Measurements from ENCODE around the gene C11orf52. TPM values are rescaled to one million over a fixed set of nuclear protein-coding genes. Genes with fewer than 3 reads are reported as not detected.

Gene C11orf52
- total RNA-seq, 1 experiment from 2014 or later = 4.0 TPM

DNA sequence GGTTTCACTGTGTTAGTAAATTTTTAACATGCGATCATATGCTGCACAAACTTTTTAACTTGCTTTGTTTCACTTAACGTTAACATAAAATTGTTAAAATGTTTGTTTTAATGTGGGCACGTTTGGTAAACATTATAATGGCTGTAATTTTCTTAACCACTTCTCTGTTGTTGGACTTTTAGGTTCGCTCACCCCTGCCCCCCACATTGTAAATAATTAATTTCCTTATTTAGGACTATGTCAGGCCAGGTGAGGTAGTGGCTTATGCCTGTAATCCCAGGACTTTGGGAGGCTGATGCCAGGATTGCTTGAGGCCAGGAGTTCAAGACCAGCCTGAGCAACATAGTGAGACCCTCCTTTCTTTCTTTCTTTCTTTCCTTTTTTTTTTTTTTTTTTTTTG is 11.8 kb downstream of the C11orf52 start:
- H3K4me1 ChIP-seq (ENCODE audit: insufficient read depth, low read length) = peaks cover 3% of the 10 kb centered on the region; the same call in 1 of the 2 replicates

More for the DNA sequence above, 11.8 kb downstream of the C11orf52 start:
- H3K18ac ChIP-seq (ENCODE audit: insufficient read length, low read depth, low read length) = no peak overlapping the region
- no peak overlapping the region for H2BK120ac ChIP-seq (ENCODE audit: low read depth, low read length, poor library complexity, severe bottlenecking)
- H3K27me3 Mint-ChIP-seq (ENCODE audit: low read depth) = no peaks in the 10 kb centered on the region
- no peaks in the 10 kb centered on the region for H4K20me1 ChIP-seq (ENCODE audit: control insufficient read depth, insufficient read depth, insufficient read length)
- H3T11ph ChIP-seq (ENCODE audit: low read length) = no peak overlapping the region
- no peak overlapping the region for H4K8ac ChIP-seq (replicated peaks; ENCODE audit: insufficient read length, low read depth, low read length)
- H3K23me2 ChIP-seq (ENCODE audit: insufficient read length, low read depth, low read length, poor library complexity, severe bottlenecking) = peaks cover 5% of the 10 kb centered on the region
- no peak overlapping the region for H3K4ac ChIP-seq (ENCODE audit: low read depth, low read length)
- H4K91ac ChIP-seq (ENCODE audit: insufficient read length, low read depth, low read length) = no peak overlapping the region
- no CpG with 5 or more reads among the region's 4 CpGs for WGBS (ENCODE audit: extremely low coverage, insufficient read length, low lambda C conversion rate)
- no peak for TF ChIP-seq CTCF (conservative IDR thresholded peaks at IDR 0.05)
- no peak overlapping the region for H3K56ac ChIP-seq (ENCODE audit: insufficient read length, low read depth, low read length)
- no peaks in the 10 kb centered on the region for H3K27me3 ChIP-seq (ENCODE audit: insufficient read depth, low read length)
- no peaks in the 10 kb centered on the region for H3K36me3 Mint-ChIP-seq (ENCODE audit: insufficient read depth in 1 of 3, low read depth in 3 of 3)
- no peak overlapping the region for H3K9ac ChIP-seq (ENCODE audit: extremely low read depth, insufficient read length, low read length)
- H2BK15ac ChIP-seq (ENCODE audit: low read depth, low read length) = no peak overlapping the region
- no peak overlapping the region for H3K27ac ChIP-seq (ENCODE audit: insufficient read length, low read depth, low read length)
- no peaks in the 10 kb centered on the region for H3K79me1 ChIP-seq (ENCODE audit: insufficient read depth, low read depth, low read length, poor library complexity, severe bottlenecking)
- no peak overlapping the region for H3K4me3 Mint-ChIP-seq
- H3K14ac ChIP-seq (ENCODE audit: insufficient read depth, low read length) = no peak overlapping the region
- no peak overlapping the region for H4K5ac ChIP-seq (ENCODE audit: insufficient read length, low read depth, low read length)
- no peak overlapping the region for H2BK12ac ChIP-seq (ENCODE audit: insufficient read length, low read depth, low read length)
- H2BK5ac ChIP-seq (ENCODE audit: insufficient read length, low read length) = no peak overlapping the region
- H3K4me1 Mint-ChIP-seq = peaks cover 15 to 24% of the 10 kb centered on the region in 2 experiments
- no peaks in the 10 kb centered on the region for H3K9me3 Mint-ChIP-seq
- H3K27ac Mint-ChIP-seq = no peak overlapping the region
- no peaks in the 10 kb centered on the region for H3K9me3 ChIP-seq (ENCODE audit: control insufficient read depth, low read depth, low read length)
- H2BK20ac ChIP-seq (ENCODE audit: low read depth, low read length, poor library complexity, severe bottlenecking) = no peak overlapping the region
- no peak overlapping the region for H3K23ac ChIP-seq (ENCODE audit: insufficient read length, low read depth, low read length)
- no peak overlapping the region for H3K4me2 ChIP-seq (ENCODE audit: insufficient read depth, insufficient read length, low read length)
- no peaks in the 10 kb centered on the region for H3K79me2 ChIP-seq (ENCODE audit: insufficient read depth, low read length)
- no peak overlapping the region for H2AK5ac ChIP-seq (ENCODE audit: insufficient read length, low read length)
- DNase-seq = no peak
- H2AFZ ChIP-seq (ENCODE audit: low read length) = no peak overlapping the region

Measured in H9 (cell line).